Measurements from ENCODE around the gene IL20RB. TPM values are rescaled to one million over a fixed set of nuclear protein-coding genes. Genes with fewer than 3 reads are reported as not detected.

IL20RB gene
- total RNA-seq, 2 experiments from 2014 or later = 1.5 to 2.2 TPM

DNA sequence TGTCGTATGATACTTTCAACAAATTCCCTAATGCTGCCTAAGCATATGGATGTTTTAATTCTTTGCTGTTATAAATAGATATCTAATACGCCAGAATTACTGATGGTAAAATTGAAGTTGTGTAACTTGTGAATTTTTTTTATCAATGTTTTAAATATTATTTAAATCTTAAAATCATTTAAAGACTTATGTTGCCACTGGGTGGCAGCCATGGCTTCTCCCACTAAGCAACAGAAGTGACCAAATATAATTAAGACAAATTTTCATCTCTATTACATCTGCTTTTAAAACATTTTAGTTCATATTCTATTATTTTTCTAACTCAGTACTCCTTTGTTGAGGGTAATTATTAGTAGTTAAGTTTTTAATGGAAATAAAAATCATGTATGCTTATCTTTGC lies 8.1 kb upstream of the IL20RB start:
- intact Hi-C loops (cut with DNase I, micrococcal nuclease) = no loop called here
- Mint-ChIP-seq H3K4me3 (no peak overlapping the region), H3K9me3 (no peaks in the 10 kb centered on the region), H3K36me3 (ENCODE audit: low read depth) (peaks cover 30% of the 10 kb centered on the region), H3K4me1 (ENCODE audit: low read depth) (peaks cover 14% of the 10 kb centered on the region), H3K27ac (no peak overlapping the region), H3K27me3 (no peaks in the 10 kb centered on the region)
- Histone ChIP-seq H3K36me3 (ENCODE audit: insufficient read depth, low read length) (peaks cover 22% of the 10 kb centered on the region), H3K27me3 (ENCODE audit: control insufficient read depth in 1 of 2, insufficient read depth in 2 of 2, low read length in 2 of 2) (no peaks in the 10 kb centered on the region), H3K9me3 (ENCODE audit: control insufficient read depth in 1 of 2, insufficient read depth in 1 of 2, low read length in 2 of 2) (no peaks in the 10 kb centered on the region), H3K4me1 (ENCODE audit: insufficient read depth, low read length) (peaks cover under 1% of the 10 kb centered on the region), H3K27ac (ENCODE audit: low read depth in 1 of 2, low read length in 2 of 2) (no peak overlapping the region), H3K4me3 (ENCODE audit: low read length) (no peak overlapping the region)
- ATAC-seq (ENCODE audit: poor library complexity) = no peak
- ChIA-PET CTCF (no interaction called here), POLR2A (no interaction called here)
- no peak for DNase-seq
- TF ChIP-seq, protein P1, sequence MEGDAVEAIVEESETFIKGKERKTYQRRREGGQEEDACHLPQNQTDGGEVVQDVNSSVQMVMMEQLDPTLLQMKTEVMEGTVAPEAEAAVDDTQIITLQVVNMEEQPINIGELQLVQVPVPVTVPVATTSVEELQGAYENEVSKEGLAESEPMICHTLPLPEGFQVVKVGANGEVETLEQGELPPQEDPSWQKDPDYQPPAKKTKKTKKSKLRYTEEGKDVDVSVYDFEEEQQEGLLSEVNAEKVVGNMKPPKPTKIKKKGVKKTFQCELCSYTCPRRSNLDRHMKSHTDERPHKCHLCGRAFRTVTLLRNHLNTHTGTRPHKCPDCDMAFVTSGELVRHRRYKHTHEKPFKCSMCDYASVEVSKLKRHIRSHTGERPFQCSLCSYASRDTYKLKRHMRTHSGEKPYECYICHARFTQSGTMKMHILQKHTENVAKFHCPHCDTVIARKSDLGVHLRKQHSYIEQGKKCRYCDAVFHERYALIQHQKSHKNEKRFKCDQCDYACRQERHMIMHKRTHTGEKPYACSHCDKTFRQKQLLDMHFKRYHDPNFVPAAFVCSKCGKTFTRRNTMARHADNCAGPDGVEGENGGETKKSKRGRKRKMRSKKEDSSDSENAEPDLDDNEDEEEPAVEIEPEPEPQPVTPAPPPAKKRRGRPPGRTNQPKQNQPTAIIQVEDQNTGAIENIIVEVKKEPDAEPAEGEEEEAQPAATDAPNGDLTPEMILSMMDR (IDR thresholded peaks at IDR 0.05) = no peak

GRCh38 chr3:136950623-136951022 lies 7.2 kb upstream of the IL20RB start:
- ATAC-seq (ENCODE audit: poor library complexity) (no peak), DNase-seq (no peak)
- TF ChIP-seq, protein P1 (IDR thresholded peaks at IDR 0.05) = no peak
- no peak overlapping the region for H3K27ac Mint-ChIP-seq
- H3K9me3 Mint-ChIP-seq = no peaks in the 10 kb centered on the region
- peaks cover 27% of the 10 kb centered on the region for H3K36me3 Mint-ChIP-seq (ENCODE audit: low read depth)
- Histone ChIP-seq H3K4me1 (ENCODE audit: insufficient read depth, low read length) (peaks cover 4% of the 10 kb centered on the region), H3K36me3 (ENCODE audit: insufficient read depth, low read length) (peaks cover 16% of the 10 kb centered on the region), H3K27me3 (ENCODE audit: control insufficient read depth in 1 of 2, insufficient read depth in 2 of 2, low read length in 2 of 2) (no peaks in the 10 kb centered on the region), H3K9me3 (ENCODE audit: control insufficient read depth in 1 of 2, insufficient read depth in 1 of 2, low read length in 2 of 2) (no peaks in the 10 kb centered on the region), H3K27ac (ENCODE audit: low read depth in 1 of 2, low read length in 2 of 2) (no peak overlapping the region), H3K4me3 (ENCODE audit: low read length) (no peak overlapping the region)
- no peak overlapping the region for H3K4me3 Mint-ChIP-seq
- no peaks in the 10 kb centered on the region for H3K27me3 Mint-ChIP-seq
- ChIA-PET CTCF (interaction anchor here (1.2 to 2.2 kb wide), 2 partner anchors 12 to 15 kb away, joined by 3 to 6 read pairs; no protein-coding TSS in a partner anchor), POLR2A (interaction anchor here (0.6 to 1.9 kb wide), 2 partner anchors 88 to 403 kb away, joined by 3 to 6 read pairs; no protein-coding TSS in a partner anchor)
- intact Hi-C loops (cut with DNase I, micrococcal nuclease) = no loop called here
- H3K4me1 Mint-ChIP-seq (ENCODE audit: low read depth) = peaks cover 24% of the 10 kb centered on the region

GRCh38 chr3:136952292-136952691 lies 5.5 kb upstream of the IL20RB start:
- H3K4me3 ChIP-seq (ENCODE audit: low read length) = no peak overlapping the region
- peaks cover 7% of the 10 kb centered on the region for H3K36me3 ChIP-seq (ENCODE audit: insufficient read depth, low read length)
- Mint-ChIP-seq H3K36me3 (ENCODE audit: low read depth) (peaks cover 12% of the 10 kb centered on the region), H3K27ac (peak overlapping the region; percentile 14), H3K4me3 (no peak overlapping the region), H3K9me3 (no peaks in the 10 kb centered on the region), H3K27me3 (no peaks in the 10 kb centered on the region), H3K4me1 (ENCODE audit: low read depth) (peaks cover 23% of the 10 kb centered on the region)
- intact Hi-C loops (cut with DNase I, micrococcal nuclease) = no loop called here
- ChIA-PET CTCF (interaction anchor here (1.0 kb wide), 1 partner anchor 13 kb away, joined by 3 read pairs; no protein-coding TSS in a partner anchor), POLR2A (interaction anchor here (1.9 kb wide), 1 partner anchor 89 kb away, joined by 6 read pairs; no protein-coding TSS in a partner anchor)
- H3K27me3 ChIP-seq (ENCODE audit: control insufficient read depth in 1 of 2, insufficient read depth in 2 of 2, low read length in 2 of 2) = no peaks in the 10 kb centered on the region
- no peak for DNase-seq
- H3K9me3 ChIP-seq (ENCODE audit: control insufficient read depth in 1 of 2, insufficient read depth in 1 of 2, low read length in 2 of 2) = no peaks in the 10 kb centered on the region
- TF ChIP-seq, protein P1 (IDR thresholded peaks at IDR 0.05) = no peak
- no peak for ATAC-seq (ENCODE audit: poor library complexity)
- H3K4me1 ChIP-seq (ENCODE audit: insufficient read depth, low read length) = peaks cover 4% of the 10 kb centered on the region
- H3K27ac ChIP-seq (ENCODE audit: low read depth in 1 of 2, low read length in 2 of 2) = no peak overlapping the region

All from CD4-positive, alpha-beta T cell (primary cell).